ENCODE measurements around the gene DCDC2C.

DCDC2C gene

GRCh38 chr2:3747826-3748225 lies 44.5 kb downstream of the DCDC2C start:
- no peak for DNase-seq

- DNase-seq, result no peak
Measured at GRCh38 chr2:3749201-3749600, 45.8 kb downstream of the DCDC2C start.

- DNase-seq, result no peak
Measured at GRCh38 chr2:3751251-3751650, 47.9 kb downstream of the DCDC2C start.

- DNase-seq, result no peak
Measured at GRCh38 chr2:3751806-3752205, 48.4 kb downstream of the DCDC2C start.

- DNase-seq, result no peak
Measured at GRCh38 chr2:3752376-3752775, 49.0 kb downstream of the DCDC2C start.

- no peak for DNase-seq
Measured at GRCh38 chr2:3753561-3753960, 50.2 kb downstream of the DCDC2C start.

GRCh38 chr2:3754280-3754679 lies 50.9 kb downstream of the DCDC2C start:
- no peak for DNase-seq

GRCh38 chr2:3754795-3755194 lies 51.4 kb downstream of the DCDC2C start:
- DNase-seq, result no peak

- DNase-seq, result no peak
Measured at GRCh38 chr2:3755277-3755676, 51.9 kb downstream of the DCDC2C start.

- DNase-seq, result no peak
Measured at GRCh38 chr2:3756306-3756705, 52.9 kb downstream of the DCDC2C start.

- no peak for DNase-seq
Measured at GRCh38 chr2:3758906-3759305, 55.5 kb downstream of the DCDC2C start.

GRCh38 chr2:3759331-3759730 lies 56.0 kb downstream of the DCDC2C start:
- no peak for DNase-seq

- no peak for DNase-seq
Measured at GRCh38 chr2:3759761-3760160, 56.4 kb downstream of the DCDC2C start.

GRCh38 chr2:3761272-3761671 lies 57.9 kb downstream of the DCDC2C start:
- no peak for DNase-seq

- DNase-seq, result no peak
Measured at GRCh38 chr2:3762771-3763447, 59.5 kb downstream of the DCDC2C start.

GRCh38 chr2:3766824-3767223 lies 63.4 kb downstream of the DCDC2C start:
- DNase-seq, result no peak

GRCh38 chr2:3768960-3769765 lies 65.8 kb downstream of the DCDC2C start:
- DNase-seq, result no peak

GRCh38 chr2:3769766-3770165 lies 66.4 kb downstream of the DCDC2C start:
- DNase-seq, result no peak

GRCh38 chr2:3770724-3771415 lies 67.5 kb downstream of the DCDC2C start:
- no peak for DNase-seq

GRCh38 chr2:3771576-3771975 lies 68.2 kb downstream of the DCDC2C start:
- DNase-seq, result no peak

GRCh38 chr2:3774336-3774735 lies 71.0 kb downstream of the DCDC2C start:
- DNase-seq, result no peak

GRCh38 chr2:3776311-3776710 lies 72.9 kb downstream of the DCDC2C start:
- DNase-seq, result no peak

GRCh38 chr2:3777966-3778365 lies 74.6 kb downstream of the DCDC2C start:
- no peak for DNase-seq
